Measurements from ENCODE around the gene FIBP. TPM values are rescaled to one million over a fixed set of nuclear protein-coding genes. Genes with fewer than 3 reads are reported as not detected.

FIBP gene
- total RNA-seq, 2 experiments from 2014 or later: 95.4 to 121 TPM

GRCh38 chr11:65915101-65915820 lies 27.0 kb upstream of the FIBP start:
- ATAC-seq: no peak
- Mint-ChIP-seq H3K4me3 (no peak overlapping the region), H3K27ac (peak overlapping the region; percentile 3), H3K27me3 (peaks cover 2% of the 10 kb centered on the region), H3K9me3 (ENCODE audit: low read depth) (no peaks in the 10 kb centered on the region), H3K4me1 (peaks cover 22% of the 10 kb centered on the region), H3K36me3 (ENCODE audit: low read depth) (peaks cover 2% of the 10 kb centered on the region)
- DNase-seq: no peak
- POLR2A ChIA-PET: interaction anchor here (1.0 kb wide), 1 partner anchor 21 kb away, joined by 6 read pairs; no protein-coding TSS in a partner anchor
- intact Hi-C loops (cut with DNase I, micrococcal nuclease): no loop called here
- CTCF ChIA-PET: interaction anchor here (0.6 to 1.3 kb wide), 5 partner anchors 17 to 474 kb away, joined by 3 to 5 read pairs (median 3); partner anchors contain the start of gene CCDC85B

GRCh38 chr11:65912845-65913244 lies 24.6 kb upstream of the FIBP start:
- ATAC-seq: no peak
- POLR2A ChIA-PET: interaction anchor here (0.6 kb wide), 1 partner anchor 18 kb away, joined by 5 read pairs; no protein-coding TSS in a partner anchor

GRCh38 chr11:65911682-65912568 lies 23.7 kb upstream of the FIBP start:
- no peaks in the 10 kb centered on the region for H3K36me3 Mint-ChIP-seq (ENCODE audit: low read depth)
- ChIA-PET CTCF (interaction anchor here (0.6 to 1.3 kb wide), 4 partner anchors 10 to 142 kb away, joined by 3 to 10 read pairs (median 4); partner anchors contain the start of gene FOSL1), POLR2A (interaction anchor here (0.6 kb wide), 1 partner anchor 66 kb away, joined by 3 read pairs; no protein-coding TSS in a partner anchor)
- H3K27ac Mint-ChIP-seq: no peak overlapping the region
- peaks cover 2% of the 10 kb centered on the region for H3K27me3 Mint-ChIP-seq
- DNase-seq (no peak), ATAC-seq (no peak)
- H3K4me3 Mint-ChIP-seq: no peak overlapping the region
- peaks cover 18% of the 10 kb centered on the region for H3K4me1 Mint-ChIP-seq
- intact Hi-C loops (cut with DNase I, micrococcal nuclease): no loop called here
- no peaks in the 10 kb centered on the region for H3K9me3 Mint-ChIP-seq (ENCODE audit: low read depth)

More at GRCh38 chr11:65912845-65913244, 24.6 kb upstream of the FIBP start:
- peaks cover 23% of the 10 kb centered on the region for H3K4me1 Mint-ChIP-seq
- DNase-seq: no peak
- H3K9me3 Mint-ChIP-seq (ENCODE audit: low read depth): no peaks in the 10 kb centered on the region
- H3K4me3 Mint-ChIP-seq: no peak overlapping the region
- H3K27me3 Mint-ChIP-seq: peaks cover 2% of the 10 kb centered on the region
- CTCF ChIA-PET: interaction anchor here (0.6 to 1.2 kb wide), 4 partner anchors 11 to 318 kb away, joined by 3 to 4 read pairs (median 3); no protein-coding TSS in a partner anchor
- no peak overlapping the region for H3K27ac Mint-ChIP-seq
- intact Hi-C loops (cut with DNase I, micrococcal nuclease): no loop called here
- H3K36me3 Mint-ChIP-seq (ENCODE audit: low read depth): no peaks in the 10 kb centered on the region

GRCh38 chr11:65907878-65908277 lies 19.6 kb upstream of the FIBP start:
- H3K4me1 Mint-ChIP-seq: peaks cover 3% of the 10 kb centered on the region
- DNase-seq (no peak), ATAC-seq (no peak)
- H3K36me3 Mint-ChIP-seq (ENCODE audit: low read depth): no peaks in the 10 kb centered on the region
- H3K9me3 Mint-ChIP-seq (ENCODE audit: low read depth): no peaks in the 10 kb centered on the region
- no peak overlapping the region for H3K27ac Mint-ChIP-seq
- H3K4me3 Mint-ChIP-seq: no peak overlapping the region
- peaks cover 2% of the 10 kb centered on the region for H3K27me3 Mint-ChIP-seq
- ChIA-PET CTCF (interaction anchor here (1.2 to 2.1 kb wide), 4 partner anchors 10 to 114 kb away, joined by 4 to 7 read pairs (median 6); partner anchors contain the start of gene CCDC85B), POLR2A (no interaction called here)
- intact Hi-C loops (cut with DNase I, micrococcal nuclease): no loop called here

DNA sequence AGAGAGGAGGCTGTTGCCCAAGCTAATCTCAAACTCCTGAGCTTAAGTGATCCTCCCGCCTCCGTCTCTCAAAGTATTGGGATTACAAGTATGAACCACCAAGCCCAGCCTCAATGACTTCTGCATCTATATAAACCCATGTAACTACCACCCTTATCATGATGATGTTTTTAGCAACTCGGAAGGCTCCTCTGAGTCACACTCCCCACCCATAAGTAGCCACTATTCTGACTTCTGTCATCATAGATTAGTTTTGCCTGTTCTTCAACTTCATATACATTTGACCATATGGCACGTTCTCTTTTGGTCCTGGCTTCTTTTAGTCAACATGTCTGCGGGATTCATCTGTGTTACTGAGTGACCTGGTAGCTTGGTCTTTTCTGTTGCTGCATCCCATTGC lies 18.3 kb upstream of the FIBP start:
- no peak for ATAC-seq
- no peaks in the 10 kb centered on the region for H3K36me3 Mint-ChIP-seq (ENCODE audit: low read depth)

DNA sequence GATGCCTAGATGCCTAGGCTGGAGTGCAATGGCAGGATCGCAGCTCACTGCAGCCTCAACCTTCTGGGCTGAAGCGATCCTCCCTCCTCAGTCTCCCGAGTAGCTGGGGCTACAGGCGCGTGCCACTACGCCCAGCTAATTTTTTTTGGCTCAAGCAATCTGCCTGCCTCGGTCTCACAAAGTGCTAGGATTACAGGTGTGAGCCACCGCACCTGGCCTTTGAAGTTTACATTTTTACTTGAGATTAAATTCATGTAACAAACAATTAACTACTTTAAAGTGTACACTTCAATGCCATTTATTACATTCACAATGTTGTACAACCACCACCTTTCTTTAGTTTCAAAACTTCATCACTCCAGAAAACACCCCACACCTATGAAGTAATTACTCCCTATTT lies 15.4 kb upstream of the FIBP start:
- ATAC-seq (no peak), DNase-seq (no peak)
- ChIA-PET CTCF (no interaction called here), POLR2A (no interaction called here)
- Mint-ChIP-seq H3K4me1 (peaks cover 9% of the 10 kb centered on the region), H3K9me3 (ENCODE audit: low read depth) (no peaks in the 10 kb centered on the region), H3K4me3 (no peak overlapping the region), H3K27me3 (peaks cover 4% of the 10 kb centered on the region), H3K36me3 (ENCODE audit: low read depth) (peaks cover 3% of the 10 kb centered on the region), H3K27ac (no peak overlapping the region)
- intact Hi-C loops (cut with DNase I, micrococcal nuclease): no loop called here

More for the DNA sequence above, 18.3 kb upstream of the FIBP start:
- intact Hi-C loops (cut with DNase I, micrococcal nuclease): no loop called here
- H3K4me3 Mint-ChIP-seq: no peak overlapping the region
- ChIA-PET CTCF (interaction anchor here (0.6 to 2.1 kb wide), 6 partner anchors 16 to 554 kb away, joined by 3 to 6 read pairs (median 4); partner anchors contain the start of genes CCDC85B and FIBP), POLR2A (interaction anchor here (0.6 kb wide), 1 partner anchor 113 kb away, joined by 3 read pairs; no protein-coding TSS in a partner anchor)
- H3K4me1 Mint-ChIP-seq: peaks cover 10% of the 10 kb centered on the region
- no peak overlapping the region for H3K27ac Mint-ChIP-seq
- H3K27me3 Mint-ChIP-seq: peaks cover 6% of the 10 kb centered on the region
- DNase-seq: no peak
- H3K9me3 Mint-ChIP-seq (ENCODE audit: low read depth): no peaks in the 10 kb centered on the region

GRCh38 chr11:65903068-65903481 lies 14.8 kb upstream of the FIBP start:
- Mint-ChIP-seq H3K4me3 (no peak overlapping the region), H3K36me3 (ENCODE audit: low read depth) (peaks cover 5% of the 10 kb centered on the region), H3K9me3 (ENCODE audit: low read depth) (no peaks in the 10 kb centered on the region), H3K4me1 (peaks cover 11% of the 10 kb centered on the region), H3K27me3 (peaks cover 4% of the 10 kb centered on the region), H3K27ac (no peak overlapping the region)
- POLR2A ChIA-PET: interaction anchor here (5.1 kb wide), 1 partner anchor 13 kb away, joined by 59 read pairs; the partner anchor contains the start of genes CCDC85B and FIBP
- no peak for ATAC-seq
- intact Hi-C loops (cut with DNase I, micrococcal nuclease): no loop called here
- no peak for DNase-seq
- CTCF ChIA-PET: interaction anchor here (3.0 to 7.8 kb wide), 2 partner anchors 16 to 44 kb away, joined by 13 to 113 read pairs; partner anchors contain the start of genes CCDC85B, FIBP and MUS81

- ATAC-seq (no peak), DNase-seq (no peak)
- Mint-ChIP-seq H3K36me3 (ENCODE audit: low read depth) (peaks cover 20% of the 10 kb centered on the region), H3K27ac (no peak overlapping the region), H3K9me3 (ENCODE audit: low read depth) (no peaks in the 10 kb centered on the region), H3K27me3 (peaks cover 4% of the 10 kb centered on the region), H3K4me1 (peaks cover 30% of the 10 kb centered on the region), H3K4me3 (peak overlapping the region; percentile 75)
- ChIA-PET CTCF (interaction anchor here (0.9 to 7.8 kb wide), 8 partner anchors 8 to 121 kb away, joined by 3 to 113 read pairs (median 4); partner anchors contain the start of genes CCDC85B, FIBP and MUS81), POLR2A (interaction anchor here (0.6 to 5.1 kb wide), 3 partner anchors 11 to 892 kb away, joined by 3 to 59 read pairs (median 5); partner anchors contain the start of genes CCDC85B and FIBP)
- intact Hi-C loops (cut with DNase I, micrococcal nuclease): loop anchor here (1.0 kb wide), 8 partner anchors 11 to 411 kb away; partner anchors contain the start of genes C11orf68 (in 2 of the 2), CCDC85B (in 2 of the 2), DRAP1 (in 2 of the 2) and BANF1 (in 1 of the 2)
Observed at GRCh38 chr11:65900899-65901180, 12.6 kb upstream of the FIBP start.

DNA sequence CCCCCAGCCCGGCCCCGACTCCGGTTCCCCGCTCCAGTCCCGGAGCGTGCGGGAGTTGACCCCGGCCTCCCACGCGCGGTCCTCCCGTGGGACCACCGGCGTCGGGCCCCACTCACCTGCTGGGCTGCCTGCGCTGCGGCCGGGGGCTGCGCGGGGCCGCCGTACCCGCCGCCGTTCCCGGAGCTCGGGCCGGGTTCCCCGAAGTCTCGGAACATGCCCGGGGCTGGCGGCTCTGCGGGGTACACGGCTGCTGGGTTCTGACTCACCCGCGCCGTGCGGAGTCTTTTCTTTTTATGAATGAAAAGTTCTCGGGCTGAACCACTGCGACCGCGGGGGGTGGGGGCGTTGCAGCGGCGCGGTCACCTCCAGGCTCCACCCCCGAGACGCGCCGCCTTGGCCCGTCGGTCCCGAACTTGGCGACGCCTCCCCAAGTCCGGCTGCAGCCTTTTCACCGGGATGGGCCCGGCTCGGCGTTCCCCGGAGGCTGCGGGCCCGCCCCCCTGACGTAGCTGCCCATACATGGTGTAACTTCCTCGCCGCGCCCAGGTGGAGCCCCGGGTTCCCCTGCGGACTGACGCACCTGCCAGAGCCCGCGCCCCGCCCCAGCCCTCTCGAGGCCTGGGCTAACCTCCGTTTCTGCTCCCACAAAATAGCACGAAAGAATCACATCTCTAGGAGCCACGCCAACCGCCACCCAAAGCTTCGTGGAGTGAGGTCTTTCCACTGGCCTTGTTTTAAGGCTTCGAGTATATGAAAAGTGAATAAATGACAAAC lies 12.0 kb upstream of the FIBP start, which contains the start of gene FOSL1:
TSS of gene FOSL1 (minus strand) at position 264 of the 774 bp plus-strand sequence. CDS start at position 215, 49 bp downstream.
- Mint-ChIP-seq H3K4me1 (peaks cover 35% of the 10 kb centered on the region), H3K4me3 (peak within 1 kb of the TSS; percentile 75), H3K9me3 (ENCODE audit: low read depth) (no peaks in the 10 kb centered on the region), H3K27ac (peak within 1 kb of the TSS; percentile 78), H3K36me3 (ENCODE audit: low read depth) (peaks cover 25% of the 10 kb centered on the region), H3K27me3 (peaks cover 4% of the 10 kb centered on the region)
- intact Hi-C loops (cut with DNase I, micrococcal nuclease): loop anchor here (1.0 kb wide), 8 partner anchors 10 to 412 kb away; partner anchors contain the start of genes C11orf68 (in 2 of the 2), CCDC85B (in 2 of the 2), DRAP1 (in 2 of the 2) and BANF1 (in 1 of the 2)
- ATAC-seq (peak; percentile 85), DNase-seq (peak; percentile 98)
- CTCF ChIA-PET: interaction anchor here (1.1 to 7.8 kb wide), 6 partner anchors 8 to 41 kb away, joined by 3 to 113 read pairs (median 6); partner anchors contain the start of genes CCDC85B, FIBP and MUS81
- POLR2A ChIA-PET: interaction anchor here (0.6 to 5.1 kb wide), 5 partner anchors 10 to 892 kb away, joined by 3 to 59 read pairs (median 3); partner anchors contain the start of genes CCDC85B and FIBP

Data from activated CD4-positive, alpha-beta T cell treated with anti-CD3 and anti-CD28 coated beads for 36 hours (primary cell).